H1 (cell line): ENCODE results near the gene EVI2B.

Experiments used
- ATF2 ChIP-seq: IDR thresholded peaks from 2 replicates; pipeline ENCODE4 v1.6.1; 2012; ENCODE audit warnings: low read length, inconsistent platforms
- ATF3 ChIP-seq: IDR thresholded peaks from 2 replicates; pipeline ENCODE4 v1.6.1; 2011; ENCODE audit warnings: low read depth, mild to moderate bottlenecking, low read length; ENCODE audit not compliant: insufficient read depth
- CREB1 ChIP-seq: IDR thresholded peaks from 2 replicates; pipeline ENCODE4 v1.6.1; 2012; ENCODE audit warnings: inconsistent platforms
- CTCF ChIP-seq, 3 experiments: IDR thresholded peaks; 1 replicate in 2 of 3; 2 replicates in 1 of 3; pipeline versions ENCODE4 v1.5.1 to v1.6.1; 2011; ENCODE audit warnings: low read length in 3 of 3, mild to moderate bottlenecking in 3 of 3, inconsistent platforms in 2 of 3, low read depth in 1 of 3, moderate library complexity in 1 of 3; ENCODE audit not compliant: insufficient read depth in 1 of 3; ENCODE audit errors: control extremely low read depth in 1 of 3
- HDAC2 ChIP-seq, 2 experiments: fragments of 300-600 bp in 1 of 2; sonication (generic) in 1 of 2; IDR thresholded peaks; 2 replicates each; pipeline ENCODE4 v1.6.1; 2011 to 2012; ENCODE audit warnings: low read depth in 2 of 2, low read length in 2 of 2, mild to moderate bottlenecking in 2 of 2, moderate library complexity in 2 of 2, borderline replicate concordance in 1 of 2, inconsistent platforms in 1 of 2
- POLR2A ChIP-seq, 2 experiments: IDR thresholded peaks; 1 replicate in 1 of 2; 2 replicates in 1 of 2; pipeline ENCODE4 v1.6.1; 2011; ENCODE audit warnings: low read depth in 2 of 2, low read length in 2 of 2, mild to moderate bottlenecking in 2 of 2; ENCODE audit errors: control extremely low read depth in 1 of 2
- RAD21 ChIP-seq, 2 experiments: IDR thresholded peaks in 1 of 2; conservative IDR thresholded peaks in 1 of 2; 2 replicates each; pipeline ENCODE4 v1.6.1; 2011; ENCODE audit warnings: low read depth in 2 of 2, low read length in 2 of 2, improper control_type of control experiment in 1 of 2, inconsistent platforms in 1 of 2, mild to moderate bottlenecking in 1 of 2, moderate library complexity in 1 of 2
- RFX5 ChIP-seq: IDR thresholded peaks from 2 replicates; pipeline ENCODE4 v1.6.1; 2011; ENCODE audit warnings: low read depth, low read length, improper control_type of control experiment, borderline replicate concordance
- TBP ChIP-seq: IDR thresholded peaks from 2 replicates; pipeline ENCODE4 v1.6.1; 2011; ENCODE audit warnings: low read depth, low read length, improper control_type of control experiment

GRCh38 chr17:31323551-31323950, 9.7 kb upstream of the EVI2B start:
- TF ChIP-seq HDAC2 (IDR thresholded peaks at IDR 0.05; ENCODE audit: borderline replicate concordance in 1 of 2, low read depth in 2 of 2, low read length in 2 of 2) (no peak), RFX5 (no peak), CREB1 (no peak), RAD21 (IDR thresholded peaks at IDR 0.05 in 1 of 2, conservative IDR thresholded peaks at IDR 0.05 in 1 of 2; ENCODE audit: low read depth in 2 of 2, low read length in 2 of 2) (no peak), CTCF (IDR thresholded peaks at IDR 0.05; ENCODE audit: control extremely low read depth in 1 of 3, insufficient read depth in 1 of 3, low read depth in 1 of 3, low read length in 3 of 3) (no peak), ATF3 (no peak), POLR2A (IDR thresholded peaks at IDR 0.05; ENCODE audit: control extremely low read depth in 1 of 2, low read depth in 2 of 2, low read length in 2 of 2) (no peak), ATF2 (no peak), TBP (no peak)
